Measurements from ENCODE around the gene CDKN2A. TPM values are rescaled to one million over a fixed set of nuclear protein-coding genes. Genes with fewer than 3 reads are reported as not detected.
A peak's percentile ranks its signal among the peaks of the same experiment; 100 is the strongest.

The CDKN2A gene
- total RNA-seq, 3 donors from 2014 or later (not counting 1 experiment from before 2014, with no cell fraction given) = 3.5 to 7.7 (median 3.8) TPM

GRCh38 chr9:21994556-21995005, 389 bp upstream of the CDKN2A start, which contains the start of gene CDKN2B-AS1:
Gene CDKN2B-AS1 (plus strand): TSS chr9:21994791.
- H3K4me1 Mint-ChIP-seq = peaks cover 20 to 40% of the 10 kb centered on the region in 2 donors
- H3K9me3 Mint-ChIP-seq = no peaks in the 10 kb centered on the region
- TF ChIP-seq, protein P1, sequence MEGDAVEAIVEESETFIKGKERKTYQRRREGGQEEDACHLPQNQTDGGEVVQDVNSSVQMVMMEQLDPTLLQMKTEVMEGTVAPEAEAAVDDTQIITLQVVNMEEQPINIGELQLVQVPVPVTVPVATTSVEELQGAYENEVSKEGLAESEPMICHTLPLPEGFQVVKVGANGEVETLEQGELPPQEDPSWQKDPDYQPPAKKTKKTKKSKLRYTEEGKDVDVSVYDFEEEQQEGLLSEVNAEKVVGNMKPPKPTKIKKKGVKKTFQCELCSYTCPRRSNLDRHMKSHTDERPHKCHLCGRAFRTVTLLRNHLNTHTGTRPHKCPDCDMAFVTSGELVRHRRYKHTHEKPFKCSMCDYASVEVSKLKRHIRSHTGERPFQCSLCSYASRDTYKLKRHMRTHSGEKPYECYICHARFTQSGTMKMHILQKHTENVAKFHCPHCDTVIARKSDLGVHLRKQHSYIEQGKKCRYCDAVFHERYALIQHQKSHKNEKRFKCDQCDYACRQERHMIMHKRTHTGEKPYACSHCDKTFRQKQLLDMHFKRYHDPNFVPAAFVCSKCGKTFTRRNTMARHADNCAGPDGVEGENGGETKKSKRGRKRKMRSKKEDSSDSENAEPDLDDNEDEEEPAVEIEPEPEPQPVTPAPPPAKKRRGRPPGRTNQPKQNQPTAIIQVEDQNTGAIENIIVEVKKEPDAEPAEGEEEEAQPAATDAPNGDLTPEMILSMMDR (IDR thresholded peaks at IDR 0.05) = no peak
- DNase-seq (peak; percentile 43 to 69), ATAC-seq (peak; percentile 39 to 59 (median 44))
- H3K27me3 Mint-ChIP-seq (ENCODE audit: low read depth in 2 of 2) = peaks cover 7 to 15% of the 10 kb centered on the region in 2 donors
- under 1% methylated on average over 40 of the region's 43 CpGs for WGBS (ENCODE audit: insufficient coverage)
- peak within 1 kb of the TSS; percentile 91 to 95 for H3K27ac Mint-ChIP-seq
- H3K27me3 ChIP-seq (ENCODE audit: control insufficient read depth, insufficient read depth, low read length) = peaks cover 9% of the 10 kb centered on the region
- no peaks in the 10 kb centered on the region for H3K36me3 ChIP-seq (ENCODE audit: control insufficient read depth, insufficient read depth, low read length)
- H3K36me3 Mint-ChIP-seq = no peaks in the 10 kb centered on the region
- peak within 1 kb of the TSS; percentile 100 for H3K4me3 Mint-ChIP-seq
- intact Hi-C loops (cut with micrococcal nuclease) = no loop called here
- H3K4me1 ChIP-seq (ENCODE audit: control insufficient read depth, insufficient read depth, low read length) = peaks cover 14% of the 10 kb centered on the region
- peak within 1 kb of the TSS; percentile 63 for H3K4me3 ChIP-seq (ENCODE audit: low read length)
- H3K9me3 ChIP-seq (ENCODE audit: control insufficient read depth, insufficient read depth, low read length) = no peaks in the 10 kb centered on the region
- peak within 1 kb of the TSS; percentile 74 for H3K27ac ChIP-seq (ENCODE audit: low read length)

- Histone ChIP-seq H3K9me3 (ENCODE audit: control insufficient read depth, insufficient read depth, low read length) (no peaks in the 10 kb centered on the region), H3K36me3 (ENCODE audit: control insufficient read depth, insufficient read depth, low read length) (no peaks in the 10 kb centered on the region), H3K27ac (ENCODE audit: low read length) (no peak overlapping the region), H3K4me3 (ENCODE audit: low read length) (no peak overlapping the region), H3K27me3 (ENCODE audit: control insufficient read depth, insufficient read depth, low read length) (peaks cover 17% of the 10 kb centered on the region), H3K4me1 (ENCODE audit: control insufficient read depth, insufficient read depth, low read length) (peaks cover 14% of the 10 kb centered on the region)
- WGBS (ENCODE audit: insufficient coverage) = 83% methylated on average over 4 of the region's 4 CpGs
- peaks cover 22 to 42% of the 10 kb centered on the region in 2 donors for H3K4me1 Mint-ChIP-seq
- peak overlapping the region in 1 of 2 donors; percentile 51 for H3K27ac Mint-ChIP-seq
- DNase-seq (no peak), ATAC-seq (no peak)
- H3K4me3 Mint-ChIP-seq = peak overlapping the region; percentile 100
- H3K36me3 Mint-ChIP-seq = no peaks in the 10 kb centered on the region
- peaks cover 20 to 28% of the 10 kb centered on the region in 2 donors for H3K27me3 Mint-ChIP-seq (ENCODE audit: low read depth in 2 of 2)
- intact Hi-C loops (cut with micrococcal nuclease) = no loop called here
- H3K9me3 Mint-ChIP-seq = no peaks in the 10 kb centered on the region
- TF ChIP-seq, protein P1 (IDR thresholded peaks at IDR 0.05) = no peak
Measured at GRCh38 chr9:21993007-21993406, 1.2 kb downstream of the CDKN2A start.

- H3K9me3 Mint-ChIP-seq = no peaks in the 10 kb centered on the region
- ATAC-seq = no peak
- H3K4me3 Mint-ChIP-seq = no peak overlapping the region
- Histone ChIP-seq H3K27ac (ENCODE audit: low read length) (no peak overlapping the region), H3K4me3 (ENCODE audit: low read length) (no peak overlapping the region), H3K36me3 (ENCODE audit: control insufficient read depth, insufficient read depth, low read length) (no peaks in the 10 kb centered on the region), H3K9me3 (ENCODE audit: control insufficient read depth, insufficient read depth, low read length) (no peaks in the 10 kb centered on the region), H3K27me3 (ENCODE audit: control insufficient read depth, insufficient read depth, low read length) (peaks cover 31% of the 10 kb centered on the region), H3K4me1 (ENCODE audit: control insufficient read depth, insufficient read depth, low read length) (peaks cover 14% of the 10 kb centered on the region)
- DNase-seq = no peak
- TF ChIP-seq, protein P1 (IDR thresholded peaks at IDR 0.05) = no peak
- peaks cover 31 to 42% of the 10 kb centered on the region in 2 donors for H3K27me3 Mint-ChIP-seq (ENCODE audit: low read depth in 2 of 2)
- H3K36me3 Mint-ChIP-seq = no peaks in the 10 kb centered on the region
- H3K4me1 Mint-ChIP-seq = peaks cover 24 to 40% of the 10 kb centered on the region in 2 donors
- WGBS (ENCODE audit: insufficient coverage) = 61% methylated on average over 5 of the region's 5 CpGs
- no peak overlapping the region for H3K27ac Mint-ChIP-seq
- intact Hi-C loops (cut with micrococcal nuclease) = no loop called here
Measured at GRCh38 chr9:21991072-21991959, 2.9 kb downstream of the CDKN2A start.
